Stimulated activated CD8-positive, alpha-beta memory T cell treated with anti-CD3 and anti-CD28 coated beads, Interleukin-12 subunit alpha, Interleukin-12 subunit beta, amount 100 ng/mL, for 24 hours (primary cell): Measurements from ENCODE around the gene VAMP4.
A peak's percentile ranks its signal among the peaks of the same experiment; 100 is the strongest.

Source experiments
- DNase-seq: peaks from one replicate; pipeline ENCODE4 v3.0.0-alpha.2; 2020; ENCODE audit errors: extremely low read depth

Gene VAMP4

GRCh38 chr1:171741872-171742576 lies at the start of gene VAMP4:
Gene VAMP4, minus strand, starts transcription at chr1:171742065. Its CDS starts 3,651 bp downstream, at chr1:171738414.
- peak; percentile 77 for DNase-seq

DNA sequence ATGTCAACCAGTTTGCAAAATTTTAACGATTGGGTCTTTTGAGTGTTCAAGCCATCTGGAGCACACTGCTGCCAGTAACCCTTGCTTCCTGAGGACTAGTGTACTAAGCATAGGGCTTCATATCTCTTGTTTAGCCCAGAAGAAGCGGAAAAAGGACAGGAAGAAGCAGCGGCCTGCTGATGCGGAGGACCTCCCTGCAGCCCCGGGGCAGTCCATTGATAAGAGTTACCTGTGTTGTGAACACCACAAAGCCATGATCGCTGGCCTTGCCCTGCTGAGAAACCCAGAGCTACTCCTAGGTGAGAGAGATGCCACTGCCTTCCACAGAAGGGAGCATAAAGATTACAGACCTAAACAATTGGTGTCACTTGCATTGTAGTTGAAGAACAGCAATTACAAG lies 48.5 kb upstream of the VAMP4 start:
- DNase-seq: no peak

DNA sequence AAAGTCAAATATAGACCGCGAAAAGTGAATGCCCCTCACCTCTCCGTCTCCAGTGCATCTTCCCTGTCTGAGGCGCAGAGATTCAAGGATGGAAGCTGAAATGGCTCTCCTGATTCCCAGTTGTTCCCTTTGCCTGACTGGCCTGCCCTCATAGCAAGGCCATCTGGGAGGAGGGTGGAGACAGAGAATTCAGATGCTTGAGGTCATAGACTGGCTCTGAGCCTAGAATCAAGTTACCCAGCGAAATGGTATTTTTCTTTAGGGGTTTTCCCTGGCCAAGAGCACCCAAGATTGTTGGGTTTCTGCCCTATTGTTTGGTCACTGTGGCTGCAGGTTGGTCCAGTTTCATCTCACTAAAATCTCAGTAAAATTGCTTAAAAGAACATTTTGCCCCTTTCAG lies 46.8 kb upstream of the VAMP4 start:
- DNase-seq: no peak

- no peak for DNase-seq
These were observed 46.0 kb upstream of the VAMP4 start for GRCh38 chr1:171787686-171788480.

GRCh38 chr1:171786534-171786933 lies 44.7 kb upstream of the VAMP4 start:
- no peak for DNase-seq

- DNase-seq: no peak
These were observed 43.9 kb upstream of the VAMP4 start for GRCh38 chr1:171785766-171786165.

GRCh38 chr1:171784784-171785183 lies 42.9 kb upstream of the VAMP4 start:
- no peak for DNase-seq

DNA sequence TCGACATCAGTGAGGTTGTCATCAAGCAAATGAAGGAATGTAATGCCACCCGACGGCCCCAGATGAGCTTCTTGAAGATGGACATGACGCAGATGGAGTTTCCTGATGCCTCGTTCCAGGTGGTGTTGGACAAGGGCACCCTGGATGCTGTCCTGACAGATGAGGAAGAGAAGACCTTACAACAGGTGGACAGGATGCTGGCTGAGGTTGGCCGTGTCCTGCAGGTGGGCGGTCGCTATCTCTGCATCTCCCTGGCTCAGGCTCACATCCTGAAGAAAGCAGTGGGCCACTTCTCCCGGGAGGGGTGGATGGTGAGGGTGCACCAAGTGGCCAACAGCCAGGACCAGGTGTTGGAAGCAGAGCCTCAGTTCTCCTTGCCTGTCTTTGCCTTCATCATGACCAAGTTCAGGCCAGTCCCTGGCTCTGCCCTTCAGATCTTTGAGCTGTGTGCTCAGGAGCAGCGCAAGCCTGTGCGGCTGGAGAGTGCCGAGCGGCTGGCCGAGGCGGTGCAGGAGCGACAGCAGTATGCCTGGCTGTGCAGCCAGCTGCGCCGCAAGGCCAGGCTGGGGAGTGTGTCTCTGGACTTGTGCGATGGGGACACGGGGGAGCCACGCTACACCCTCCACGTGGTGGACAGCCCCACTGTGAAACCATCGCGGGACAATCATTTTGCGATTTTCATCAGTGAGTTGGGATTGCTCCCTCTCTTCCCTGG lies 42.1 kb upstream of the VAMP4 start:
- DNase-seq: no peak

GRCh38 chr1:171781176-171781875 lies 39.5 kb upstream of the VAMP4 start, which contains the start of gene METTL13:
Gene METTL13, plus strand, starts transcription at chr1:171781660. Its CDS starts 308 bp downstream, at chr1:171781968.
- DNase-seq: peak; percentile 97

- no peak for DNase-seq
These were observed 38.8 kb upstream of the VAMP4 start for GRCh38 chr1:171780583-171781175.

GRCh38 chr1:171772312-171772711 lies 30.4 kb upstream of the VAMP4 start:
- no peak for DNase-seq

DNA sequence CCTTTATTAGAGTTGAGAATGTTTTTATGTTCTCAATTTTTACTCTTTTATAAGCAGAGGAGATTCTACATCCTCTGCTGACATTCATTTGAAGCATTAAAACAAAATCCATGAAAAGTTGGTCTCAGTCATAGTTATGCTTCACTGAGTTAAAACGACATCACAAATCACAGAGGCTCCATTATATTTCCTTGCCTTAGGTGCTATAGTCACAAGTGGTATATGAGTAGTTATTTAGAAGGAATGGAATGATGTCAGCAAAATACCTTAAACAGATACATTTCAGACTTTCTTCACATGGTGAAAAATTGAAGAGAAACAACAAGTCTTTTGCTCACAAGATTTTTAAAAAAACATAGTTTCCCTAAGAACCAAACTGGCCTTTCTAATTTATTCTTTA lies 27.9 kb upstream of the VAMP4 start:
- DNase-seq: no peak

- DNase-seq: no peak
These were observed 27.3 kb upstream of the VAMP4 start for GRCh38 chr1:171769171-171769570.

DNA sequence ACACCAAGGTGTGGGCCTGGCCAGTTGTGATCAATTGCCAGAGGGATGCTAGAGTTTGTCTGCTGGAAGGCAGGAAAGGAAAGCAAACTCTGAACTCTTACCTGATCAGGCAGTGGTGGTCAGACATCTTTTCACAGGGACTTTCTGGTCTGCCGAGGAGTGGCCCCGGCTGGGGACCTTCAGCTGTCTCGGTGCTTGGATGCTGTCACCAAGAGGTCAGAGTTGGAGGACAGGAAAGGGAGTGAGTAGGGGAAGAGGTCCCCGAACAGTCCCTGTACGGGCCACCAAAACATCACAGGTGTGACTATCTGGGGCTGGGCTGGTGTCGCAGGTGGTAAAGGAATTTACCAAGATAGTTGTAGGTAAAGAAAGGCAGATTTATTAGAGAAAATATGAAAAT lies 21.9 kb upstream of the VAMP4 start:
- DNase-seq: no peak

DNA sequence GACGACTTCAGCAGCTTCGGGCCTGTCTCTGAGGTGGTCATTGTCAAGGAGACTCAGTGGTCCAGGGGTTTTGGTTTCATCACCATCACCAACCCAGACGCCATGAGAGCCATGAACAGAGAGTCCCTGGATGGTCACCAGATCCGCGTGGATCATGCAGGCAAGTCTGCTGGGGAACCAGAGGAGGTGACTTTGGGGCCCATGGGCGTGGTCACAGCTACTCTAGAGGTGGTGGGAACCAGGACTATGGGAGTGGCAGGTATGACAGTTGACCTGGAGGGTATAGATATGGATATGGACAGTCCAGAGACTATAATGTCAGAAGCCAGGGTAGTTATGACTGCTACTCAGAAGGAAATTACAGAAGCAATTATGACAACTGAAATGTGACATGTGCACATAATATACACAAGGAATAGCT lies 20.3 kb upstream of the VAMP4 start:
- DNase-seq: no peak

DNA sequence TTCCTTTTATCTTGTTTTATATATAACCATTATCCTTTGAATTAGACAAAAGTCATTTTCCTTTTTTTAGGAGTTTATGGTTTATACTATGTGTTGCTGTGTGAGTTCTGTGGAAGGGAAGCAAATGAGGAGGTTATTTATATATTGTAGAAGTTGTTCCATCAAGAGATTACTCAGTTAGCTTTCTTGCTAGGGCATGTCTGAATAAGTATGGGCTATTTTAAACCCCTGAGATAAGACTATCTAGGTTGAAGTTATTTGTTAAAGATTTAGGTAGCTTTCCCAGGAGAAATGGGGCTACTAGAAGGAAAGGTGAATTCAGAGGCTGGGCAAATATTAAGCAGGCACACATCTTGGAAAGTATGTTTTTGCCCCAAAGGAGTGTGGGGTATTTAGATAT lies 16.1 kb upstream of the VAMP4 start:
- no peak for DNase-seq

DNA sequence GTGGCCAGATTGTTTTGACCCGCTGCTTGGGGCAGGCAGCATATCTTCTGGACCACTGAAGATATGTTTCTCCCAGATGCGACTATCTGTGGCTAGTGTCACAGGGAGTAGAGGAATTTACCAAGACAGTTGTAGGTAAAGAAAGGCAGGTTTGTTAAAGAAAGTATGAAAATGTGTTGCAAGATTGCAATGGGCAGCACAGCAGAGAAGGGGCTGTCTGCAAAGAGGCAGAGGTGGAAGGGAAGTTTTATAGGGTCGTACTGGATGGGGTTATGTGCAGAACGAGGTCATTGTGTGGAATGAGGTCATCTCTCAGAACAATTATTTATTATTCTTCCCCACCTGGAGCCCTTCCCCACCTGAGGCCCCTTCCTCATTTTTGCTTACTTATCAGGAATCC lies 15.0 kb upstream of the VAMP4 start:
- DNase-seq: no peak

- DNase-seq: no peak
These were observed 13.1 kb upstream of the VAMP4 start for GRCh38 chr1:171754971-171755370.

DNA sequence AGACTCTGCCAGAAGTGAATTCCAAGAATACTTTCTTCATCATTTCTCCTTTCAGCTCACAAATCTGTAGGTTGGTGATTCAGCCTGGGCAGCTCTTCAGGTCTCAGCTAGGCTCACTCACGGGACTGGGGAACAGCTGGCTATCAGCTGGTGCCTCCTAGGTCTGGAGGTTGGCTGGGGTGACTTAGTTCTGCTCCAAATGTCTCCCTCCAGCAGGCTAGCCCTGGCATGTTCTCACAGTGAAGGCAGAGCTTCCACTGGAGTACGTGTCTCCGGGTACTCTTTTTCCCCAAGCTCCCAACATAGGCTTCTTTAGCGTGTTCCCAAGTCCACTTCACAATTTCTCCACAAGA lies 12.5 kb upstream of the VAMP4 start:
- no peak for DNase-seq

GRCh38 chr1:171753685-171754352 lies 12.0 kb upstream of the VAMP4 start:
- DNase-seq: no peak

DNA sequence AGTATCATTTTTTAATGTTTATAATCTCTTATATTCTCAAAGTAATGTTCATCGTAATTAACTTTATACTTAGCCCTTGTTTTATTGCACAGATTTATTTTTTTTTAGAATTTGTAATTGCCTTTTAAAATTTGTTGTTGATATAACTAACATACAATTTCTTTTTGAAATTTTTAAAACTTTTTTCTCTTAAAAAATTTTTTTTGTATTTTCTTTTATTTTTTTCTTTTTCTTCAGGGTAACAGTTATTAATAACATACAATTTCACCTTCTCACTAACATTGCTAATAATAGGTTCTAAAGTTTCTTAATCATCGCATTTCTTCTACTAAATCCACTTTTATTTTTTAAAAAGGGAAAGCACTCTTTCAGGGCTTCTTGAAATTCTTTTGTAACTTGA lies 11.3 kb upstream of the VAMP4 start:
- no peak for DNase-seq
